K562 (cell line): ENCODE data around the gene METTL24. TPM values are rescaled to one million over a fixed set of nuclear protein-coding genes. Genes with fewer than 3 reads are reported as not detected.

Source experiments
- ATAC-seq: fragments of 200-7000 bp; cut with Tn5 transposase; 3 replicates; pipeline ENCODE4 v1.9.1; 2020; ENCODE audit warnings: moderate library complexity
- BruUV-seq: library from RNA; stranded (reverse); fragments of 400-500 nt; replicated peaks from 2 replicates; lab custom pipeline; 2021; lab: Mats Ljungman, UMichigan
- CTCF ChIA-PET: fragments of 300-600 bp; formaldehyde crosslinking; extraction: SDS; loops from one replicate; lab custom pipeline; 2021; ENCODE audit warnings: low intra/inter-chr PET ratio; lab: Yijun Ruan, JAX
- POLR2A ChIA-PET: fragments of 300-600, 350-650 bp; sonication (Branson Sonifier 250); formaldehyde crosslinking; extraction: SDS; loops from one replicate; lab custom pipeline; 2021; ENCODE audit warnings: antibody characterized with exemption, inconsistent platforms; lab: Yijun Ruan, JAX
- DNase-seq, 4 experiments: peaks; one replicate each; pipeline versions ENCODE4 v3.0.0 to v3.0.0-alpha.2; 2011 to 2018; ENCODE audit warnings: low spot score in 3 of 4, mixed read lengths in 3 of 4; ENCODE audit errors: extremely low read depth in 1 of 4
- FAIRE-seq: peaks from 2 replicates; lab custom pipeline; 2011; peaks lifted over from hg19 to GRCh38; lab: Jason Lieb, UNC
- H2AFZ ChIP-seq: 2 replicates; pipeline ENCODE4 v1.6.0; 2011; ENCODE audit warnings: low read depth, low read length, control low read depth, inconsistent platforms
- H3K27ac ChIP-seq: fragments of 200-600 bp; 3 replicates; pipeline ENCODE4 v1.8.0; 2011; ENCODE audit warnings: low read depth, mild to moderate bottlenecking, control low read depth, inconsistent platforms, low read length, moderate library complexity, mixed read lengths; ENCODE audit errors: extremely low read depth
- H3K27me3 ChIP-seq, 2 experiments: fragments of 300-600 bp in 1 of 2; 2 replicates in 1 of 2; 3 replicates in 1 of 2; pipeline versions ENCODE4 v1.6.0 to v1.8.0; 2011; ENCODE audit warnings: inconsistent platforms in 2 of 2, low read length in 2 of 2, mild to moderate bottlenecking in 1 of 2, mixed read lengths in 1 of 2, moderate library complexity in 1 of 2; ENCODE audit not compliant: control insufficient read depth in 2 of 2, insufficient read depth in 2 of 2
- H3K36me3 ChIP-seq: fragments of 300-600 bp; 3 replicates; pipeline ENCODE4 v1.8.0; 2011; ENCODE audit warnings: mild to moderate bottlenecking, low read length, inconsistent platforms; ENCODE audit not compliant: control insufficient read depth, insufficient read depth
- H3K4me1 ChIP-seq, 2 experiments: fragments of 200-600 bp in 1 of 2; replicated peaks in 1 of 2; 2 replicates in 1 of 2; 3 replicates in 1 of 2; pipeline versions ENCODE4 v1.5.1 to v1.8.0; 2011; ENCODE audit warnings: inconsistent platforms in 2 of 2, low read length in 2 of 2, mild to moderate bottlenecking in 1 of 2, mixed read lengths in 1 of 2, moderate library complexity in 1 of 2; ENCODE audit not compliant: control insufficient read depth in 2 of 2, insufficient read depth in 2 of 2
- H3K4me2 ChIP-seq: 2 replicates; pipeline ENCODE4 v1.6.1; 2011; ENCODE audit warnings: low read length, control low read depth, inconsistent platforms, mixed read lengths; ENCODE audit not compliant: insufficient read depth
- H3K4me3 ChIP-seq: fragments of 200-600 bp; sonication (generic), shearing (Covaris generic); 2 replicates; pipeline ENCODE4 v1.5.1; 2016; ENCODE audit warnings: control low read depth, inconsistent platforms
- H3K79me2 ChIP-seq: fragments of 200-600 bp; 3 replicates; pipeline ENCODE4 v1.8.0; 2011; ENCODE audit warnings: low read length, inconsistent platforms; ENCODE audit not compliant: control insufficient read depth, insufficient read depth
- H3K9ac ChIP-seq, 2 experiments: 2 replicates each; pipeline versions ENCODE4 v1.6.0 to v1.6.1; 2011; ENCODE audit warnings: low read depth in 2 of 2, low read length in 2 of 2, control low read depth in 1 of 2, inconsistent platforms in 1 of 2, mild to moderate bottlenecking in 1 of 2, mixed read lengths in 1 of 2; ENCODE audit not compliant: insufficient read depth in 1 of 2
- H3K9me1 ChIP-seq: one replicate; pipeline ENCODE4 v1.6.0; 2011; ENCODE audit warnings: inconsistent platforms, mild to moderate bottlenecking, low read length, moderate library complexity; ENCODE audit not compliant: control insufficient read depth, insufficient read depth
- H3K9me3 ChIP-seq: replicated peaks from 2 replicates; pipeline ENCODE4 v1.5.1; 2011; ENCODE audit warnings: low read depth, low read length, inconsistent platforms; ENCODE audit not compliant: control insufficient read depth, insufficient read depth
- H4K20me1 ChIP-seq: replicated peaks from 2 replicates; pipeline ENCODE4 v1.6.1; 2011; ENCODE audit warnings: low read length, inconsistent platforms, mixed read lengths; ENCODE audit not compliant: control insufficient read depth, insufficient read depth
- CGGBP1 ChIP-seq: fragments of 250-450 bp; sonication (Bioruptor Pico); IDR thresholded peaks from 2 replicates; pipeline ENCODE4 v1.9.0; 2021; ENCODE audit warnings: mild to moderate bottlenecking
- POLR3G ChIP-seq: IDR thresholded peaks from 2 replicates; pipeline ENCODE4 v1.6.1; 2011; ENCODE audit not compliant: insufficient read length, insufficient replicate concordance; ENCODE audit errors: extremely low read depth
- YY1 ChIP-seq, 3 experiments: IDR thresholded peaks; 2 replicates each; pipeline ENCODE4 v1.6.1; 2011; ENCODE audit warnings: low read length in 2 of 3, mild to moderate bottlenecking in 2 of 3, moderate library complexity in 2 of 3, borderline replicate concordance in 1 of 3, control low read depth in 1 of 3, low read depth in 1 of 3; ENCODE audit not compliant: insufficient read depth in 3 of 3, insufficient replicate concordance in 2 of 3, control insufficient read depth in 1 of 3, insufficient read length in 1 of 3; ENCODE audit errors: extremely low read depth in 1 of 3
- ZNF134 ChIP-seq: fragments of 250-450 bp; sonication (Bioruptor Pico); conservative IDR thresholded peaks from 2 replicates; pipeline ENCODE4 v1.4.0; 2020
- WGBS: fragments of 100-300 bp; shearing (Covaris generic); methylation state at CpG from one replicate; pipeline ENCODE4 v1.1.6; 2016; ENCODE audit warnings: low coverage, mixed read lengths; ENCODE audit not compliant: insufficient coverage; ENCODE audit errors: missing lambda C conversion rate; 5-methylcytosine and 5-hydroxymethylcytosine counted together
- in situ Hi-C: fragments of 300-500 bp; cut with MboI; formaldehyde crosslinking; loops from 4 replicates; pipeline ENCODE4 v1.15.0; 2018; ENCODE audit warnings: inconsistent platforms, mixed read lengths
- intact Hi-C: fragments of 100-400 bp; cut with micrococcal nuclease; formaldehyde crosslinking; loops from 2 replicates; pipeline ENCODE4 v1.14.2; 2022
- polyA plus RNA-seq, 8 experiments: library from polyadenylated mRNA; depleted of rRNA in 4 of 8; stranded (reverse) in 5 of 8; unstranded in 3 of 8; fragments of >200 nt; fragmentation: Nextera tagmentation in 2 of 8; fragmentation: Illumina TruSeq in 1 of 8; extraction: Ambion mirVana in 2 of 8; extraction: Trizol in 1 of 8; gene quantifications; 2 replicates each; pipeline versions ENCODE4 v1.2.1 to v1.2.3, GENCODE V29; 2011 to 2014; ENCODE audit warnings: inconsistent platforms in 1 of 8, missing spikeins in 1 of 8
- total RNA-seq, 7 experiments: library from RNA; depleted of rRNA in 6 of 7; stranded (reverse); fragments of >200 nt in 6 of 7; fragmentation: Illumina TruSeq in 2 of 7; extraction: Trizol in 2 of 7; gene quantifications; 2 replicates each; pipeline versions ENCODE4 v1.2.1 to v1.2.3, GENCODE V29; 2011 to 2021; ENCODE audit warnings: low replicate concordance in 1 of 7
- TF ChIP-seq, protein P1 (sequence below): fragments of 200-800 bp; sonication (Bioruptor generic); IDR thresholded peaks from 2 replicates; pipeline ENCODE4 v1.6.1; 2017; ENCODE audit warnings: missing genetic modification characterization, missing compliant biosample characterization

Gene METTL24
- total and polyA plus RNA-seq, 9 of the 15 experiments (the other 6 are each of a cell fraction or from before 2014, with no cell fraction given), result not detected

DNA sequence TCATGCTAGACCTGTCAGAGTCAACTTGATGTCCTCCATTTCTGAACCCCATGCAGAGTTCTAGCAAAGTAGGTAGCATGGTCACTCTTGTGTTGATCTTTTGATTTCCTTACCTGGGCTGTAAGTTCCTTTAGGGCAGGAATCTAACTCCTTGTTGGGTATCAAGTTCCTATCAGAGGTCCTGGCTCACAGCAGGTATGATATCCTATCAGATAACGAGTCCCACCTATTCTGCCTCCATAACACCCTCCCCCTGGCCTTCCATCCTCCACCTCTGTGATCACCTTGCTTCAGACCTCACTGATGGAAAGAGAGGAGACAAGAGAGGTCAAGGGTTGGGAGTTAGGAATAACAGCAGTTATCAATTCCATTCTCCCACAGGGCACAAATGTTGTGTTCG is 101.8 kb downstream of the METTL24 start:
- WGBS, result 0% methylated on average over 2 of the region's 2 CpGs
- intact Hi-C loops, result no loop called here
- Histone ChIP-seq H2AFZ (no peak overlapping the region), H3K36me3 (no peaks in the 10 kb centered on the region), H3K27me3 (no peaks in the 10 kb centered on the region), H3K9me3 (no peaks in the 10 kb centered on the region), H3K4me3 (no peak overlapping the region), H3K9ac (no peak overlapping the region), H3K4me2 (no peak overlapping the region), H3K4me1 (no peaks in the 10 kb centered on the region), H3K27ac (no peak overlapping the region), H3K79me2 (no peaks in the 10 kb centered on the region), H4K20me1 (no peaks in the 10 kb centered on the region), H3K9me1 (no peaks in the 10 kb centered on the region)
- no peak for DNase-seq
- ChIA-PET POLR2A (no interaction called here), CTCF (no interaction called here)
- TF ChIP-seq YY1 (IDR thresholded peaks at IDR 0.05; ENCODE audit: borderline replicate concordance in 1 of 3, control insufficient read depth in 1 of 3, extremely low read depth in 1 of 3, insufficient read depth in 3 of 3, insufficient read length in 1 of 3, insufficient replicate concordance in 2 of 3, low read depth in 1 of 3, low read length in 2 of 3), result no peak
- no peak for TF ChIP-seq POLR3G
- TF ChIP-seq, protein P1, sequence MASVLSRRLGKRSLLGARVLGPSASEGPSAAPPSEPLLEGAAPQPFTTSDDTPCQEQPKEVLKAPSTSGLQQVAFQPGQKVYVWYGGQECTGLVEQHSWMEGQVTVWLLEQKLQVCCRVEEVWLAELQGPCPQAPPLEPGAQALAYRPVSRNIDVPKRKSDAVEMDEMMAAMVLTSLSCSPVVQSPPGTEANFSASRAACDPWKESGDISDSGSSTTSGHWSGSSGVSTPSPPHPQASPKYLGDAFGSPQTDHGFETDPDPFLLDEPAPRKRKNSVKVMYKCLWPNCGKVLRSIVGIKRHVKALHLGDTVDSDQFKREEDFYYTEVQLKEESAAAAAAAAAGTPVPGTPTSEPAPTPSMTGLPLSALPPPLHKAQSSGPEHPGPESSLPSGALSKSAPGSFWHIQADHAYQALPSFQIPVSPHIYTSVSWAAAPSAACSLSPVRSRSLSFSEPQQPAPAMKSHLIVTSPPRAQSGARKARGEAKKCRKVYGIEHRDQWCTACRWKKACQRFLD, result no peak
- TF ChIP-seq CGGBP1, result no peak
- no peak for TF ChIP-seq ZNF134
- in situ Hi-C loops, result no loop called here
- no peak for ATAC-seq
- no peak for FAIRE-seq
- BruUV-seq, result no TSS peak
